ENCODE measurements around the gene CHTF18.

CHTF18 gene

DNA sequence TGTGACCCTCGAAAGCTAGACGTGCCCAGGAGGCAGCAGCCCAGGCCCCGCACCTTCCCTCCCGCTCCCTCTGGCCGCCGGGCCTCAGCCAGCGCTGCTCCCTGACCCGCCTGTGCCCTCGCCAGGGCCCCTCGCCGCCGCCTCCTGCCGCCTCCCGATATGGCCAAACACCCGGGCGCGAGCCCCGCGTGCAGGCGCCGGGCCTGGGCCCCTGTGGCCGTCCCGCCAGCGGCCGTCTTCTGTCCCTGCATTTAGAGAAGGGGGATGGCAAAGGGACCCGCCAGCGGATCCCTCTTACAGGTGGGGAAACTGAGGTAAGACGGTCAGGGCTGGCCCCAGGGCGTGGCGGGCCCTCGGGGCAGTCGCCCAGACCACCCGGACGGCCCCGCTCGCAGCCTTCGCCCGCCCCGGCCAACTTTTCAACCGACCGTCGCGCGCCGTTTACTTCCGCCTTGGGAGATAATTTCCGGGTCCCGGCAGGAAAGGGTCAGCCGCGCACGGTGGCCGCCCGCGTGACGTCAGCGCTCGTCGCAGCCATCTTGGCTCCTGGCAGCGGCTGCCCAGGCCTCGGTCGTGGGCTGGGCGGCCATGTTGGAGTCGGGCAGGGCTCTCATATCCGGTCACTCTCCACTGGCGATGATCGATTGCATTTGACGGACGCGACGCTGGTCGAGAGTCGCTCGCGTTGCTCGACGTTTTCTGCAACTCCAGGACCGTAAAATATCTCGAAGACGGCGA, 19.1 kb downstream of the CHTF18 start:
- Histone ChIP-seq H3K4me3 (ENCODE audit: low read length) (peak overlapping the region; percentile 55), H2BK15ac (replicated peaks; ENCODE audit: low read depth) (no peak overlapping the region), H3K9ac (ENCODE audit: low read length) (peak overlapping the region; percentile 78), H4K8ac (ENCODE audit: low read depth, low read length) (peak overlapping the region; percentile 93), H3K56ac (ENCODE audit: low read length) (peak overlapping the region; percentile 91), H4K5ac (ENCODE audit: low read length) (no peak overlapping the region), H3K27ac (ENCODE audit: low read depth, low read length) (no peak overlapping the region), H3K4ac (ENCODE audit: low read depth, low read length) (peak overlapping the region; percentile 26), H3K79me1 (ENCODE audit: low read length) (no peaks in the 10 kb centered on the region), H2BK120ac (ENCODE audit: low read depth, low read length) (no peak overlapping the region), H2BK5ac (ENCODE audit: low read length) (no peak overlapping the region), H3K4me2 (ENCODE audit: low read length) (peak overlapping the region; percentile 83), H3K79me2 (ENCODE audit: control insufficient read depth, insufficient read depth, low read length) (no peaks in the 10 kb centered on the region), H3K23ac (ENCODE audit: low read length) (no peak overlapping the region), H3K36me3 (ENCODE audit: control insufficient read depth, insufficient read depth, low read length) (no peaks in the 10 kb centered on the region), H3K27me3 (ENCODE audit: insufficient read depth, low read length, poor library complexity) (no peaks in the 10 kb centered on the region), H2AK5ac (ENCODE audit: low read length) (no peak overlapping the region), H3K18ac (ENCODE audit: low read length) (peak overlapping the region; percentile 28), H3K4me1 (ENCODE audit: control insufficient read depth, low read depth, low read length) (no peaks in the 10 kb centered on the region)
- DNase-seq = peak; percentile 94
- WGBS (ENCODE audit: extremely low coverage, insufficient coverage, low lambda C conversion rate) = no CpG with 5 or more reads among the region's 80 CpGs

DNA sequence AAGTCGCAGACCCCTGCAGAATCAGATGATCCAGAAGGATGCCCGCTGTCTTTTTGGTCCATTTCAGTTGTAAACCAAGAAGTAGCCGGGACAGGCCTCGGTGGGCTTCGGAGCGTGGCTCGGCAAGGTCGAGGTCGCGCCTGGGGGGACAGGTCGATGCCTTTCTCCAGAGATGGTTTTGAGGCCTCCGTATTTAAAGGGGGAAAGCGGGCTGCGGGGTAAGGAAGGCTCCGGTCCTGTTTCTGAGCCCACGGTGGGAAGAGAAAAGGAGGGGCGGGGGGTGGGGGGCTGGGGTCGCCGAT, 19.6 kb downstream of the CHTF18 start:
- no peak overlapping the region for H3K18ac ChIP-seq (ENCODE audit: low read length)
- peak overlapping the region; percentile 78 for H3K9ac ChIP-seq (ENCODE audit: low read length)
- no peak overlapping the region for H2AK5ac ChIP-seq (ENCODE audit: low read length)
- H3K27ac ChIP-seq (ENCODE audit: low read depth, low read length) = no peak overlapping the region
- WGBS (ENCODE audit: extremely low coverage, insufficient coverage, low lambda C conversion rate) = no CpG with 5 or more reads among the region's 19 CpGs
- H3K79me2 ChIP-seq (ENCODE audit: control insufficient read depth, insufficient read depth, low read length) = no peaks in the 10 kb centered on the region
- H3K4me1 ChIP-seq (ENCODE audit: control insufficient read depth, low read depth, low read length) = no peaks in the 10 kb centered on the region
- H3K4me3 ChIP-seq (ENCODE audit: low read length) = peak overlapping the region; percentile 55
- H4K5ac ChIP-seq (ENCODE audit: low read length) = no peak overlapping the region
- H3K4ac ChIP-seq (ENCODE audit: low read depth, low read length) = peak overlapping the region; percentile 70
- H3K36me3 ChIP-seq (ENCODE audit: control insufficient read depth, insufficient read depth, low read length) = no peaks in the 10 kb centered on the region
- peak overlapping the region; percentile 87 for H3K56ac ChIP-seq (ENCODE audit: low read length)
- no peak for DNase-seq
- no peak overlapping the region for H2BK15ac ChIP-seq (replicated peaks; ENCODE audit: low read depth)
- H2BK120ac ChIP-seq (ENCODE audit: low read depth, low read length) = no peak overlapping the region
- H3K79me1 ChIP-seq (ENCODE audit: low read length) = no peaks in the 10 kb centered on the region
- H3K23ac ChIP-seq (ENCODE audit: low read length) = no peak overlapping the region
- H3K4me2 ChIP-seq (ENCODE audit: low read length) = peak overlapping the region; percentile 83
- H3K27me3 ChIP-seq (ENCODE audit: insufficient read depth, low read length, poor library complexity) = no peaks in the 10 kb centered on the region
- H2BK5ac ChIP-seq (ENCODE audit: low read length) = no peak overlapping the region
- H4K8ac ChIP-seq (ENCODE audit: low read depth, low read length) = peak overlapping the region; percentile 78

DNA sequence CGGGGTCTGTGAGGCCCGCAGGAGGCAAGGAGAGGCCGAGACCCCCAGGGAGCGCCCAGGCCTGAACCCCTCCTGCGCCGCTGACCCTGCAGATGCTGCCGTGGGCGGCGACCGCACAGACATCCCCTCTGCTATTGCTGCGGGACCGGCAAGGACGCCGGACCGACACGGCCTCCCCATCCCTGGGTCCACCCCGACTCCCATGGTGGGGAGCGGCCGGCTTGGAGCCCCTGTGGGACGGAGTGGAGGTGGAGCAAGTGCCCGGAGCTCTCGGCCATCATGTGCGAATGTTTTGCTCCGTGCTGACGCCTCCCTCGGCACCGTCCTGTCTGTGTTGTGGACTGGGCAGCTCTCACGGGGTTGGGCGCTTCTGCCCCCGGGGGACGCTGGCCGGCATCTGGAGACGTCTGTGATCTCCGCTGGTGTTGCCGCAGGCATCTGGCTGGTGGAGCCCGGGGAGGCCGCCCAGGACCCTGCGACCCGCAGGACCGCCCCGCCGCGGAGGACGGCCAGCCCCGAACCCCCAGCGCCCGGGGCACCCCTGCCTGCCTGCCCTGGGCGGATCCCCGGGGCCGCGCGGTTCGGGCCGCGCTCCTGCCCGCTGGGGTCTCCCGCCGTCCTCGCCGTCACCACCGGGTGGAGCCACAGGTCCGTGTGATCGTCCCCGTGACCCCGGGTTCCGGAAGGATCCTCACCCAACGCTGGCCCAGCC, 24.9 kb downstream of the CHTF18 start:
- no peaks in the 10 kb centered on the region for H3K79me2 ChIP-seq (ENCODE audit: control insufficient read depth, insufficient read depth, low read length)
- H4K8ac ChIP-seq (ENCODE audit: low read depth, low read length) = no peak overlapping the region
- no peaks in the 10 kb centered on the region for H3K79me1 ChIP-seq (ENCODE audit: low read length)
- H3K27ac ChIP-seq (ENCODE audit: low read depth, low read length) = no peak overlapping the region
- no peak overlapping the region for H3K4ac ChIP-seq (ENCODE audit: low read depth, low read length)
- no peak overlapping the region for H4K5ac ChIP-seq (ENCODE audit: low read length)
- H3K27me3 ChIP-seq (ENCODE audit: insufficient read depth, low read length, poor library complexity) = no peaks in the 10 kb centered on the region
- no peak overlapping the region for H3K18ac ChIP-seq (ENCODE audit: low read length)
- peak overlapping the region; percentile 44 for H3K9ac ChIP-seq (ENCODE audit: low read length)
- H2BK120ac ChIP-seq (ENCODE audit: low read depth, low read length) = no peak overlapping the region
- peak overlapping the region; percentile 42 for H3K4me2 ChIP-seq (ENCODE audit: low read length)
- DNase-seq = peak; percentile 55
- H3K36me3 ChIP-seq (ENCODE audit: control insufficient read depth, insufficient read depth, low read length) = no peaks in the 10 kb centered on the region
- H3K56ac ChIP-seq (ENCODE audit: low read length) = peak overlapping the region; percentile 62
- H3K23ac ChIP-seq (ENCODE audit: low read length) = no peak overlapping the region
- H3K4me1 ChIP-seq (ENCODE audit: control insufficient read depth, low read depth, low read length) = no peaks in the 10 kb centered on the region
- no peak overlapping the region for H2AK5ac ChIP-seq (ENCODE audit: low read length)
- no CpG with 5 or more reads among the region's 67 CpGs for WGBS (ENCODE audit: extremely low coverage, insufficient coverage, low lambda C conversion rate)
- no peak overlapping the region for H2BK15ac ChIP-seq (replicated peaks; ENCODE audit: low read depth)
- no peak overlapping the region for H3K4me3 ChIP-seq (ENCODE audit: low read length)
- H2BK5ac ChIP-seq (ENCODE audit: low read length) = no peak overlapping the region

DNA sequence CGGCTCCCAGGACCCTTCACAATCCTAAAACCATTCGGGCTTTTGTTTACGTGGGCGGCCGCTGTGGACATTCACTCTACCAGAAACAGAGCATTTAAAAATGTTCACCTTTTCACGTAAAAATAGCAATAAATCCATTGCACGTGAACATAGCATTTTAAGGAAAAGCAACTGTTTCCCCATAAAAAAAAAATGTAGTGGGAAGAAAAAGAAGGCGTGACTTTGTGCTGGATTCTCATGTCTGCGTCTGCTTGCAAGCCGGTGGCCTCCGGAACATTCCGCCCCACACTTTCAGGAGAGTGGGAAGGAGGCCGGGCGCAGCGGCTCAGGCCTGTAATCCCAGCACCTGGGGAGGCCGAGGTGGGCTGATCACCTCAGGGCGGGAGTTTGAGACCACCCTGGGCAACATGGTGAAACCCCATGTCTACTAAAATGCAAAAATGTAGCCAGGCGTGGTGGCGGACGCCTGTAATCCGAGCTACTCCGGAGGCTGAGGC, 25.5 kb downstream of the CHTF18 start:
- Histone ChIP-seq H3K4me2 (ENCODE audit: low read length) (no peak overlapping the region), H3K9ac (ENCODE audit: low read length) (peak overlapping the region; percentile 11), H3K23ac (ENCODE audit: low read length) (no peak overlapping the region), H3K36me3 (ENCODE audit: control insufficient read depth, insufficient read depth, low read length) (no peaks in the 10 kb centered on the region), H4K8ac (ENCODE audit: low read depth, low read length) (no peak overlapping the region), H3K4me3 (ENCODE audit: low read length) (no peak overlapping the region), H2BK120ac (ENCODE audit: low read depth, low read length) (no peak overlapping the region), H3K4me1 (ENCODE audit: control insufficient read depth, low read depth, low read length) (no peaks in the 10 kb centered on the region), H4K5ac (ENCODE audit: low read length) (no peak overlapping the region), H3K56ac (ENCODE audit: low read length) (no peak overlapping the region), H3K27me3 (ENCODE audit: insufficient read depth, low read length, poor library complexity) (no peaks in the 10 kb centered on the region), H3K79me1 (ENCODE audit: low read length) (no peaks in the 10 kb centered on the region), H3K79me2 (ENCODE audit: control insufficient read depth, insufficient read depth, low read length) (no peaks in the 10 kb centered on the region), H2AK5ac (ENCODE audit: low read length) (no peak overlapping the region), H2BK5ac (ENCODE audit: low read length) (no peak overlapping the region), H3K4ac (ENCODE audit: low read depth, low read length) (no peak overlapping the region), H3K27ac (ENCODE audit: low read depth, low read length) (no peak overlapping the region), H2BK15ac (replicated peaks; ENCODE audit: low read depth) (no peak overlapping the region), H3K18ac (ENCODE audit: low read length) (no peak overlapping the region)
- DNase-seq = no peak
- no CpG with 5 or more reads among the region's 22 CpGs for WGBS (ENCODE audit: extremely low coverage, insufficient coverage, low lambda C conversion rate)

DNA sequence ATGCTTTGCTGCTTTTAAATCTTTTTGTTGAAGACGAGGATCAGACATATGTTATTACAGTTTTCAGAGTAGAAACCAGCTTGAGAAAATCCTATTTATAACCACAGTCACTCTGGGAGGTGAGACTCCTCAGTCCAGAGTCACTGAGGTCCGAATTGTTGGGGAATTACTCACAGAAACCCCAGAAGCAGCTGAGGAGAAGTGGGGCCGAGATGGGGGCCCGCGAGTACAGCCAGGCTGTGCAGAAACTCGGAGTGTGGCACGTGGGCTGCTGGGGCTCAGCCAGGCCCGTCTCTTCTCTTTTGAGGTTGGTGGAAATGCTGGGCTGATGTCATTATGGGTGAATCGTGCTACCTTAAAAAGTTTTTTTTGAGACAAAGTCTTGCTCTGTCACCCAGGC, 26.6 kb downstream of the CHTF18 start:
- no peak overlapping the region for H3K27ac ChIP-seq (ENCODE audit: low read depth, low read length)
- no peak for DNase-seq

More for the DNA sequence above, 26.6 kb downstream of the CHTF18 start:
- no peak overlapping the region for H3K23ac ChIP-seq (ENCODE audit: low read length)
- no peak overlapping the region for H4K5ac ChIP-seq (ENCODE audit: low read length)
- H3K9ac ChIP-seq (ENCODE audit: low read length) = no peak overlapping the region
- no peaks in the 10 kb centered on the region for H3K79me1 ChIP-seq (ENCODE audit: low read length)
- H3K56ac ChIP-seq (ENCODE audit: low read length) = no peak overlapping the region
- no peaks in the 10 kb centered on the region for H3K27me3 ChIP-seq (ENCODE audit: insufficient read depth, low read length, poor library complexity)
- no peak overlapping the region for H2BK120ac ChIP-seq (ENCODE audit: low read depth, low read length)
- no peak overlapping the region for H2AK5ac ChIP-seq (ENCODE audit: low read length)
- no peaks in the 10 kb centered on the region for H3K36me3 ChIP-seq (ENCODE audit: control insufficient read depth, insufficient read depth, low read length)
- H2BK15ac ChIP-seq (replicated peaks; ENCODE audit: low read depth) = no peak overlapping the region
- H3K18ac ChIP-seq (ENCODE audit: low read length) = no peak overlapping the region
- H3K4ac ChIP-seq (ENCODE audit: low read depth, low read length) = no peak overlapping the region
- H3K79me2 ChIP-seq (ENCODE audit: control insufficient read depth, insufficient read depth, low read length) = no peaks in the 10 kb centered on the region
- H4K8ac ChIP-seq (ENCODE audit: low read depth, low read length) = no peak overlapping the region
- H3K4me1 ChIP-seq (ENCODE audit: control insufficient read depth, low read depth, low read length) = no peaks in the 10 kb centered on the region
- H3K4me2 ChIP-seq (ENCODE audit: low read length) = no peak overlapping the region
- H2BK5ac ChIP-seq (ENCODE audit: low read length) = no peak overlapping the region
- no CpG with 5 or more reads among the region's 9 CpGs for WGBS (ENCODE audit: extremely low coverage, insufficient coverage, low lambda C conversion rate)
- H3K4me3 ChIP-seq (ENCODE audit: low read length) = no peak overlapping the region

Data from mesendoderm (in vitro differentiated cells).